ENCODE measurements around the gene MEGF9.

- TF ChIP-seq, protein P1, sequence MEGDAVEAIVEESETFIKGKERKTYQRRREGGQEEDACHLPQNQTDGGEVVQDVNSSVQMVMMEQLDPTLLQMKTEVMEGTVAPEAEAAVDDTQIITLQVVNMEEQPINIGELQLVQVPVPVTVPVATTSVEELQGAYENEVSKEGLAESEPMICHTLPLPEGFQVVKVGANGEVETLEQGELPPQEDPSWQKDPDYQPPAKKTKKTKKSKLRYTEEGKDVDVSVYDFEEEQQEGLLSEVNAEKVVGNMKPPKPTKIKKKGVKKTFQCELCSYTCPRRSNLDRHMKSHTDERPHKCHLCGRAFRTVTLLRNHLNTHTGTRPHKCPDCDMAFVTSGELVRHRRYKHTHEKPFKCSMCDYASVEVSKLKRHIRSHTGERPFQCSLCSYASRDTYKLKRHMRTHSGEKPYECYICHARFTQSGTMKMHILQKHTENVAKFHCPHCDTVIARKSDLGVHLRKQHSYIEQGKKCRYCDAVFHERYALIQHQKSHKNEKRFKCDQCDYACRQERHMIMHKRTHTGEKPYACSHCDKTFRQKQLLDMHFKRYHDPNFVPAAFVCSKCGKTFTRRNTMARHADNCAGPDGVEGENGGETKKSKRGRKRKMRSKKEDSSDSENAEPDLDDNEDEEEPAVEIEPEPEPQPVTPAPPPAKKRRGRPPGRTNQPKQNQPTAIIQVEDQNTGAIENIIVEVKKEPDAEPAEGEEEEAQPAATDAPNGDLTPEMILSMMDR (IDR thresholded peaks at IDR 0.05; ENCODE audit: insufficient read depth, low read length, poor library complexity, severe bottlenecking) = no peak
- no peak for TF ChIP-seq EZH2phosphoT487 (conservative IDR thresholded peaks at IDR 0.05; ENCODE audit: low read length)
Observed at GRCh38 chr9:120570296-120570695, 144.0 kb downstream of the MEGF9 start.

All from SU-DHL-6 (cell line).